Measurements from ENCODE around the gene PLEKHD1.

The PLEKHD1 gene

GRCh38 chr14:69547701-69548348 is 63.3 kb downstream of the PLEKHD1 start:
- DNase-seq (ENCODE audit: low read depth, low spot score) = no peak

DNA sequence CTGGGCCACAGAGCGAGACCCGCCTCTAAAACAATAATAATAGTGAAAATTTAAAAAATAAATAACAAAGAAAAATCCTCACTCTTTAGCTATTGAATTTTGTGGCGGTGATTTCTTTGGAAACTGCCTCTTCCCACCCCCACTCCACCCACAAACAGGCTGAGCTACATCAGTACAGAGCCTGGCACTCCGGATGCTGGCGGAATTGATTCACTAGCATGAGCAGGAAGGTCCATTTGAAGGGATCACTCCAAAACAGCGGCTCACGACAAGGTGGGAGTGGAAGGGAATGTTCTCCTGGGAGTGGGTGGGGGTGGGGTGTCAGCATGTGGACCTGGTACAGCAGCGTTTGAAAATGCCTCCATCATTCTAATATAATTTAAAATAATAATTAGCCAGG is 64.0 kb downstream of the PLEKHD1 start:
- DNase-seq (ENCODE audit: low read depth, low spot score) = no peak

DNA sequence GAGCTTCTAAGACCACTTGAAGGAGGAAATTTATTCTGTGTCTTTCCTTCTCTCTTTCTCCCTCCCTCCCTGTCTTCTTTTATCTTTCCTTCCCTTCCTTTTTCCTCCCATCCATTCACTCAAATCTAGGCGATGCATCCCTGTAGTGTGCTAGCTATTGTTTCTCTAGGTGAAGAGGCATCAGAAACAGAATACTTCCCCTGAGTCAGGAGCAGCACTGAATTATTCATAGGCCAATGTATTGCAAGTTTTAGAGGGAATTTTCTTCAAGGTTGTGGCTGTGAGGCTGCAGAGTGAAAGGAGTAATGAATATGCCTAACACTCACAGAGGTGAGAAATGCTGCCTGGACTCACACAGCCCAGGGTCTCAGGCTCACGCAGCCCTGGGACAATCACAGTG is 67.0 kb downstream of the PLEKHD1 start:
- DNase-seq (ENCODE audit: low read depth, low spot score) = no peak

GRCh38 chr14:69553252-69553651 is 68.7 kb downstream of the PLEKHD1 start:
- no peak for DNase-seq (ENCODE audit: low read depth, low spot score)

GRCh38 chr14:69554500-69554899 is 70.0 kb downstream of the PLEKHD1 start:
- no peak for DNase-seq (ENCODE audit: low read depth, low spot score)

- no peak for DNase-seq (ENCODE audit: low read depth, low spot score)
These were observed 74.2 kb downstream of the PLEKHD1 start for GRCh38 chr14:69558774-69559173.

DNA sequence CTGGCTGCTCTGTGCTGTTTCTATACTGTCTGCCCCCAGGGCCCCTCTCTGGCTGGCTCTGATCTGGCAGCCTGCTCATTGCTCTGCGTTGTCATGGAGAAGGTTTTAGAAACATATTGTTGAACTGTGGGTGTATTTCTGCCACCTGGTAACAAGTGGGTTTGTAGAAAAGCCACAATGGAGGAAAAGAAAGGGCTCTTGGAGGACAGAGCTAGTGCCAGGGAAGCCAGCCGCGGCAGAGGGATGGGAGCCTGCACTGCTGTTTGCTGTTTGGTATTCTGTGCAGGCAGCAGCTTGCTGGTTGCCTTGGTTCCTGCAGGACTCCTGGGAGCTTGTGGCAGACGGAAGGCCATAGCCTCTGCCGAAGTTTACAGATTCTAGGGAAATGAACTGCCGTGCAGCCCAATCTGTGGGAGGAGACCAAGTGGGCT is 75.1 kb downstream of the PLEKHD1 start:
- DNase-seq (ENCODE audit: low read depth, low spot score) = no peak

DNA sequence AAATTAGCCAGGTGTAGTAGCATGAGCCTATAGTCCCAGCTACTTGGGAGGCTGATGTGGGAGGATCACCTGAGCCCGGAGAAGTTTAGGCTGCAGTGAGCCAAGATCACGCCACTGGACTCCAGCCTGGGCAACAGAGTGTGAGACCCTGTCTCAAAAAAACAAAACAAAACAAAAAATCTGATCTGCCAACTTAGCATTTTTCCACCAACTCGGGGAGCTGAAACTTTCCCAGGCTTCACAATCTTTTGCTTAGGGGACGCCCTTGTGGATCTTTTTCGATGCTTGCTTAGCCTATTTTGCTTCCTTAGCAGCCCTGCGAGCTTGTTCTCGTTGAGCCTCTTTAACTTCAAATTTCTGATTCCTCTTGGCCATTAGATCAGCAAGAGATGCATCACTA is 76.3 kb downstream of the PLEKHD1 start:
- no peak for DNase-seq (ENCODE audit: low read depth, low spot score)

DNA sequence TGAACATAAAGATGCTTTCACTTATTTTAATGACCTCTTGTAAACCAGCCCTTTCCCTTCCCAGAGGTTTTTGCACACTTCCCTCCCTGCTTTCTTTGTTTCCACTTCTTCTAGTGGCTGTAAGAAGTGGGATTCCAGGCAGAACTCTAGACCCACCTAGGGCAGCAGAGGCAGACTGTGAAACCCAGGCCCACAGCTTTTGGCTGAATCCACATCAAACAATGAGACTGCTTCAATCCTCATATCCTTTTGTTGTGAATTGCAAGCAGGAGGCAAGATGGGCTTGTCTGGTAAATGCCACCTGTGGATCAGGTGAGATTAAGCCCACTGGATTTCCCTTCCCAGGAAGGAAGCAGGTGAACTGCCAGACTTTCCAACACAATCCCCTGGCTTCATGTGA is 77.4 kb downstream of the PLEKHD1 start:
- DNase-seq (ENCODE audit: low read depth, low spot score) = no peak

DNA sequence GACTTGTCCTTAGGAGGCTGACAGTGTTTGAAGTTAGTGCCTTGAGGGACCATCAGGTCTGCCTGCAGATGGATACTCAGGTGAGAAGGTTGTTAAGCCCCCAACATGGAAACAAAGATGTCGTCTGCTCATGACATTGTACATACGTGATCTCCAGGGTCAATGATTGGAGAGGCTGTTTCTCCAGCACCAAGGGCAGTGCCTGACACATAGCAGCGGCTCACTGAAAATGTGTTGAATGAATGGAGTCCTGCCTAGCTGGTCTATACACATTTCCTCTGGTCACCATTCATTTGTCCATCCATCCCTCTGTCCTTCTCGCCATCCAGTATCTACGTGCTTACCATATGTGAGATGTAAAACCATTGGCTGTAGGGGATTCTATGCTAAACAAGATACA is 83.0 kb downstream of the PLEKHD1 start:
- DNase-seq (ENCODE audit: low read depth, low spot score) = no peak

GRCh38 chr14:69569859-69570258 is 85.3 kb downstream of the PLEKHD1 start:
- no peak for DNase-seq (ENCODE audit: low read depth, low spot score)

GRCh38 chr14:69570836-69571330 is 86.4 kb downstream of the PLEKHD1 start:
- no peak for DNase-seq (ENCODE audit: low read depth, low spot score)

DNA sequence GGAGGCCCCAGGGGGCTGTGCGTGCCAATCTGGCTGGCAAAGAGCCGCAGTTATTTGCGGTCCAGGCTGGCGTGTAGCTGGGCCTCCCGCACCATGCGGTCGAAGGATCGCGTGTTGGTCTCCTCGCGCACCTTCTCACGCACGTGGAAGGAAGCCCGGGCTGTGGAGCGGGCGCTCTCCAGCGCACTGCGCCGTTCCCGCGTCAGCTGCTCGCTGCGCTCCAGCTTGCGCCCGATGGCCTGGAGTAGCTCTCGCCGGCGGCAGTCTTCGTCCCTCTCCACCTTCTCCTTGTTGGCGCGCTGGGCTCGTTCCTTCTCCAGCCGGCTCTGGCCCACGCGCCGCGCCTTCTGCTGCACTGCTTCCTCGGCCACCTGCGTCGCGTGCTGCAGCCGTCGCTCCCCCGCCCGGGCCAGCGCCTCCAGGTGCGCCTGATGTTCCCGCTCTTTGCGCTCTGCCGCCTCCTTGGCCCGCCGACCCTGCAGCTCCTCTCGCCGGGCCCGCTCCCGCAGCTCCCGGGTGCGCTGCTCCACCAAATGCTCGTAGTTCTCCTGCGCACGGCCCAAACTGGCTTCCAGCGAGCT is 87.0 kb downstream of the PLEKHD1 start:
- DNase-seq (ENCODE audit: low read depth, low spot score) = no peak

GRCh38 chr14:69572030-69572840 is 87.7 kb downstream of the PLEKHD1 start:
- no peak for DNase-seq (ENCODE audit: low read depth, low spot score)

DNA sequence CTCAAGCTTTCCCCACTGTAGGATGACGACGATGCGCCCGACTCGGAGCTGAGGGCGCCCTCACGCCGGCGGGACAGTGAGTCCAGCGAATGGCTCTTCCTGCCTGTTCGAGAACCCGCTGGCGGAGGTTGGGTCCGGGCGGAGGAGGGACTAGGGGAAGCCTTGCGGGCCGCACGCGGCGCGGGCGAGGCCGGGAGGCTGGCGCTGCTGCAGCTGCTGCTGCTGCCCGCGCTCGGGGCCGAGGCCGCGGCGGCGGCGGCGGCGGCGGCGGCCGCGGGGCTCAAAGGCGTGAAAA is 88.3 kb downstream of the PLEKHD1 start:
- DNase-seq (ENCODE audit: low read depth, low spot score) = no peak

- no peak for DNase-seq (ENCODE audit: low read depth, low spot score)
These were observed 88.8 kb downstream of the PLEKHD1 start for GRCh38 chr14:69573205-69573830.

DNA sequence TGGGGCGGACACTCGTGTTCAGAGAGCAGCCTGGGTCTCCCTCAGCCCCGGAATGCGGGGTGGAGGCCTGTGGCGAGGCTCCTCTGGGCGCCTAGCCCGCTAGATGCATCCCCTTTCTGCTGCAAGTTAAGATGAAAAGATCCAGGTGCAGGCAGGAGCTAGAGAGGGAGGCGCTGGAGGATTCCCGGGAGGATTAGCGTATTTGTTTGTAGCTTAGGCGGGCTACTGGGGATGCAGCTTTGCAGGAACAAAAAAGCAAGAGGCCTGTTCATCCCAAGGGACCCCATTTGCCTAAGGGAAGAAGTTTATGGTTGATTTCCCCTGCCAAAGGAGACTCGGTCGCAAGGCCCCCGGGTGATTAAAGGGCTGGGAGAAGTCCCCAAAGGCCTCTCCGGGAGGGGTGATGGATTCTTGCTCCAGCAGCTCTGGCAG is 89.3 kb downstream of the PLEKHD1 start:
- no peak for DNase-seq (ENCODE audit: low read depth, low spot score)

GRCh38 chr14:69574263-69574953 is 89.9 kb downstream of the PLEKHD1 start, which contains the start of gene CCDC177:
Gene CCDC177 (minus strand): TSS chr14:69574871. CDS start chr14:69573622, 1,249 bp downstream.
- no peak for DNase-seq (ENCODE audit: low read depth, low spot score)

DNA sequence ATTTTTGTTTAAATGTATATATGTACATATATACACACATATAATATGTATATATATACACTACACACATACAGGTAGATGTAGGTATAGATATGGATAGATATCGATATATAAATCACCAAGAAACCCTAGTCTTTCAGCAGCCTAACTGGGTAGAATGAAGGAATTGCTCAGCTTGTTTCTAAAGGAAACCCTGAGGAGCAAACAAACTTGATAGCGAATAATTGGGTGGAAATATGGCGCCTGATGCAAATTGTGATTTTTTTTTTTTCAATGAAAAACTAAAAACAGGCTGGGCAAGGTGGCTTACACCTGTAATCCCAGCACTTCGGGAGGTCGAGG is 90.4 kb downstream of the PLEKHD1 start:
- DNase-seq (ENCODE audit: low read depth, low spot score) = no peak

- no peak for DNase-seq (ENCODE audit: low read depth, low spot score)
These were observed 94.9 kb downstream of the PLEKHD1 start for GRCh38 chr14:69579476-69579875.

GRCh38 chr14:69580009-69580577 is 95.6 kb downstream of the PLEKHD1 start:
- no peak for DNase-seq (ENCODE audit: low read depth, low spot score)
